ENCODE measurements around the gene CMTR2.

DNA sequence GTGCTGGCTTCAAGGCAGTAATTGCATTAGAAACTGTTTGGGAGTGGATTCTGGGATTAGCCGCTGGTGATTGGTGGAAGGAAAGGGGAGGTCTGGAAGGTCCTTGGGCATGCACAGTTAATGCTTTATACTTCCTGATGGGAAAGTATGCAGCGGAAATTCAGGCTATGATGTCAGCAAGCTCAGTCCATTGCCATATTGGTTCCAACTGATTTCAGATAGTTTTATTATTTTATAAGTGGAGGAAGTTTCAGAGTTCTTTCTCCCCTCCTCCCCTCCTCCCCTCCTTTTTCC is 8.1 kb upstream of the CMTR2 start:
- TF ChIP-seq, protein P1, sequence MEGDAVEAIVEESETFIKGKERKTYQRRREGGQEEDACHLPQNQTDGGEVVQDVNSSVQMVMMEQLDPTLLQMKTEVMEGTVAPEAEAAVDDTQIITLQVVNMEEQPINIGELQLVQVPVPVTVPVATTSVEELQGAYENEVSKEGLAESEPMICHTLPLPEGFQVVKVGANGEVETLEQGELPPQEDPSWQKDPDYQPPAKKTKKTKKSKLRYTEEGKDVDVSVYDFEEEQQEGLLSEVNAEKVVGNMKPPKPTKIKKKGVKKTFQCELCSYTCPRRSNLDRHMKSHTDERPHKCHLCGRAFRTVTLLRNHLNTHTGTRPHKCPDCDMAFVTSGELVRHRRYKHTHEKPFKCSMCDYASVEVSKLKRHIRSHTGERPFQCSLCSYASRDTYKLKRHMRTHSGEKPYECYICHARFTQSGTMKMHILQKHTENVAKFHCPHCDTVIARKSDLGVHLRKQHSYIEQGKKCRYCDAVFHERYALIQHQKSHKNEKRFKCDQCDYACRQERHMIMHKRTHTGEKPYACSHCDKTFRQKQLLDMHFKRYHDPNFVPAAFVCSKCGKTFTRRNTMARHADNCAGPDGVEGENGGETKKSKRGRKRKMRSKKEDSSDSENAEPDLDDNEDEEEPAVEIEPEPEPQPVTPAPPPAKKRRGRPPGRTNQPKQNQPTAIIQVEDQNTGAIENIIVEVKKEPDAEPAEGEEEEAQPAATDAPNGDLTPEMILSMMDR (IDR thresholded peaks at IDR 0.05) = no peak
- TF ChIP-seq EZH2 (IDR thresholded peaks at IDR 0.05; ENCODE audit: borderline replicate concordance, insufficient read depth, low read depth, low read length, poor library complexity, severe bottlenecking) = no peak

Measured in B cell (primary cell).